Parathyroid adenoma (tissue), 2 donors: Measurements from ENCODE around the gene TMEM97.

Source experiments
- H2AFZ ChIP-seq: fragments of 300-600 bp; sonication (generic); one replicate; pipeline ENCODE4 v1.7.0; 2017; ENCODE audit warnings: antibody characterized with exemption, mild to moderate bottlenecking
- H3K27ac ChIP-seq: fragments of 300-600 bp; sonication (generic); one replicate; pipeline ENCODE4 v1.7.0; 2017
- H3K27me3 ChIP-seq: fragments of 300-600 bp; sonication (generic); one replicate; pipeline ENCODE4 v1.7.0; 2017; ENCODE audit warnings: low read length; ENCODE audit not compliant: control insufficient read depth, insufficient read depth
- H3K36me3 ChIP-seq: fragments of 300-600 bp; sonication (generic); one replicate; pipeline ENCODE4 v1.7.0; 2017; ENCODE audit warnings: low read length; ENCODE audit not compliant: control insufficient read depth, insufficient read depth
- H3K4me1 ChIP-seq: fragments of 300-600 bp; sonication (generic); one replicate; pipeline ENCODE4 v1.7.0; 2017; ENCODE audit warnings: control low read depth
- H3K4me2 ChIP-seq: fragments of 300-600 bp; sonication (generic); one replicate; pipeline ENCODE4 v1.7.0; 2017; ENCODE audit warnings: low read length
- H3K4me3 ChIP-seq: fragments of 300-600 bp; sonication (generic); one replicate; pipeline ENCODE4 v1.7.0; 2017; ENCODE audit warnings: low read depth, low read length
- H3K79me2 ChIP-seq: fragments of 300-600 bp; sonication (generic); one replicate; pipeline ENCODE4 v1.7.0; 2017; ENCODE audit warnings: control low read depth
- H3K9ac ChIP-seq: fragments of 300-600 bp; sonication (generic); one replicate; pipeline ENCODE4 v1.7.0; 2017; ENCODE audit warnings: mild to moderate bottlenecking
- H3K9me3 ChIP-seq: fragments of 300-600 bp; sonication (generic); one replicate; pipeline ENCODE4 v1.7.0; 2017; ENCODE audit warnings: low read length; ENCODE audit not compliant: control insufficient read depth
- TF ChIP-seq, protein P1 (sequence below): fragments of 300-600 bp; sonication (generic); IDR thresholded peaks from one replicate; pipeline ENCODE4 v1.7.0; 2017; ENCODE audit warnings: antibody characterized with exemption, mild to moderate bottlenecking
- donor health status: primary hyperparathyroidism.

TMEM97 gene

DNA sequence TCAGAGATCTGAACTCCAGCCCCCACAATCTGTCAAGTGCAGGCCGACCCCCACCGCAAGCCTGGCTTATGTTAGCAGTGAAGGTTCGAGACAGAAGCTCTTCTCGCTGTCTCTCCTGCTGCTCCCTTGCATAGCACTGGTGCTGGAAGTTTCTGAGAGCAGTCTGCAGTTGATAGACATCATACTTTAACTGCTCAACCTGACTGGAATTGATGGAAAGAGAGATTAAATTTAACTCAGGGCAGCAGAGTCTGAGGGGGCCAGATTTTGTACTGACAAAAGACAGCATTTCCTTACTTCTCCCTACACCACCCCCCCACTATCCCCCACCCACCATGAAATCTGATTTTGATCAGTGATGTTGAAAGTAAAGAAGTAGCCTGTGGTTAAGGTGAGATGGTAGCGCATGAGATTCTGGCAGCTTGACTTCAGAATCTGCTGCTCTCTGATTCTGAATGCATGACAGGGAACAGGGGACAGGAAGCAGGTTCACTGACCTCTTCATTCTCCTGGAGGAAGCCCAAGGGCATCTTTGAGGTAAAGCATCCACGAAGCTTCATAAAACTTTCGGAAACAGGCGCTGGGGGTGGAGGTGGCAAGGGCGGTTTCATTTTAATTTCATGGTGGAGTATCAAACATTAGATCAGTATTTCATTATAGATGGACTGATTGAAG, 44.3 kb upstream of the TMEM97 start:
- Histone ChIP-seq H3K4me3 (no peak overlapping the region), H3K4me2 (no peak overlapping the region), H3K79me2 (no peaks in the 10 kb centered on the region), H3K36me3 (no peaks in the 10 kb centered on the region), H3K27me3 (no peaks in the 10 kb centered on the region), H3K27ac (peak overlapping the region; percentile 16), H3K9ac (no peak overlapping the region), H3K4me1 (peaks cover 20% of the 10 kb centered on the region), H3K9me3 (no peaks in the 10 kb centered on the region), H2AFZ (peak overlapping the region; percentile 83)
- TF ChIP-seq, protein P1, sequence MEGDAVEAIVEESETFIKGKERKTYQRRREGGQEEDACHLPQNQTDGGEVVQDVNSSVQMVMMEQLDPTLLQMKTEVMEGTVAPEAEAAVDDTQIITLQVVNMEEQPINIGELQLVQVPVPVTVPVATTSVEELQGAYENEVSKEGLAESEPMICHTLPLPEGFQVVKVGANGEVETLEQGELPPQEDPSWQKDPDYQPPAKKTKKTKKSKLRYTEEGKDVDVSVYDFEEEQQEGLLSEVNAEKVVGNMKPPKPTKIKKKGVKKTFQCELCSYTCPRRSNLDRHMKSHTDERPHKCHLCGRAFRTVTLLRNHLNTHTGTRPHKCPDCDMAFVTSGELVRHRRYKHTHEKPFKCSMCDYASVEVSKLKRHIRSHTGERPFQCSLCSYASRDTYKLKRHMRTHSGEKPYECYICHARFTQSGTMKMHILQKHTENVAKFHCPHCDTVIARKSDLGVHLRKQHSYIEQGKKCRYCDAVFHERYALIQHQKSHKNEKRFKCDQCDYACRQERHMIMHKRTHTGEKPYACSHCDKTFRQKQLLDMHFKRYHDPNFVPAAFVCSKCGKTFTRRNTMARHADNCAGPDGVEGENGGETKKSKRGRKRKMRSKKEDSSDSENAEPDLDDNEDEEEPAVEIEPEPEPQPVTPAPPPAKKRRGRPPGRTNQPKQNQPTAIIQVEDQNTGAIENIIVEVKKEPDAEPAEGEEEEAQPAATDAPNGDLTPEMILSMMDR = no peak

GRCh38 chr17:28276011-28276410, 43.0 kb upstream of the TMEM97 start:
- no peak overlapping the region for H3K9ac ChIP-seq
- H3K27ac ChIP-seq = no peak overlapping the region
- TF ChIP-seq, protein P1 = no peak
- H3K4me3 ChIP-seq = no peak overlapping the region
- no peaks in the 10 kb centered on the region for H3K79me2 ChIP-seq
- H3K36me3 ChIP-seq = no peaks in the 10 kb centered on the region
- H3K9me3 ChIP-seq = no peaks in the 10 kb centered on the region
- no peak overlapping the region for H3K4me2 ChIP-seq
- H3K4me1 ChIP-seq = peaks cover 20% of the 10 kb centered on the region
- no peaks in the 10 kb centered on the region for H3K27me3 ChIP-seq
- no peak overlapping the region for H2AFZ ChIP-seq

GRCh38 chr17:28279411-28279810, 39.6 kb upstream of the TMEM97 start:
- TF ChIP-seq, protein P1 = no peak
- Histone ChIP-seq H3K27me3 (no peaks in the 10 kb centered on the region), H3K4me2 (no peak overlapping the region), H3K9me3 (no peaks in the 10 kb centered on the region), H3K36me3 (no peaks in the 10 kb centered on the region), H3K4me3 (no peak overlapping the region), H2AFZ (no peak overlapping the region), H3K4me1 (peaks cover 14% of the 10 kb centered on the region), H3K9ac (no peak overlapping the region), H3K27ac (no peak overlapping the region), H3K79me2 (no peaks in the 10 kb centered on the region)

GRCh38 chr17:28280826-28281225, 38.2 kb upstream of the TMEM97 start:
- H3K27me3 ChIP-seq = no peaks in the 10 kb centered on the region
- no peak overlapping the region for H3K4me3 ChIP-seq
- H3K9me3 ChIP-seq = no peaks in the 10 kb centered on the region
- TF ChIP-seq, protein P1 = no peak
- no peak overlapping the region for H3K4me2 ChIP-seq
- H3K79me2 ChIP-seq = no peaks in the 10 kb centered on the region
- no peaks in the 10 kb centered on the region for H3K36me3 ChIP-seq
- peaks cover 3% of the 10 kb centered on the region for H3K4me1 ChIP-seq
- H3K9ac ChIP-seq = no peak overlapping the region
- H2AFZ ChIP-seq = no peak overlapping the region
- H3K27ac ChIP-seq = no peak overlapping the region

DNA sequence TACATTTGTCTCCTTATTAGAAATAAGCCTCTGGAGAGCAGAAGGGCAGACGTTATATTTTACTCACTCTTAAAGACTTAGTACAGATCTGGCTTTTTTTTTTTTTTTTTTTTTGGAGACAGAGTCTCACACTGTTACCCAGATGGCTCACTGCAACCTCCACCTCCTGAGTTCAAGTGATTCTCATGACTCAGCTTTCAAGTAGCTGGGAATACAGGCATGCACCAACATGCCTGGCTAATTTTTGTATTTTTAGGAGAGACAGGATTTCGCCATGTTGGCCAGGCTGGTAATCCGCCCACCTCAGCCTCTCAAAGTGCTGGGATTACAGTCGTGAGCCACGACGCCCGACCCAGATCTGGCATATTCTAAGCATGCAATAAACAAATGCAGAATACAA, 36.4 kb upstream of the TMEM97 start:
- H3K4me2 ChIP-seq = no peak overlapping the region
- H3K4me3 ChIP-seq = no peak overlapping the region
- no peaks in the 10 kb centered on the region for H3K36me3 ChIP-seq
- no peaks in the 10 kb centered on the region for H3K27me3 ChIP-seq
- H3K4me1 ChIP-seq = peaks cover 3% of the 10 kb centered on the region
- TF ChIP-seq, protein P1 = no peak
- no peak overlapping the region for H3K27ac ChIP-seq
- H3K79me2 ChIP-seq = no peaks in the 10 kb centered on the region
- no peaks in the 10 kb centered on the region for H3K9me3 ChIP-seq
- H3K9ac ChIP-seq = no peak overlapping the region
- peak overlapping the region; percentile 33 for H2AFZ ChIP-seq
